HEK293T (cell line): ENCODE results near the gene SLC11A1.

ENCODE experiments used
- CTCF ChIA-PET: fragments of 350-600 bp; formaldehyde crosslinking; extraction: SDS; loops from one replicate; lab custom pipeline; 2021; ENCODE audit warnings: antibody characterized with exemption, inconsistent platforms; lab: Yijun Ruan, JAX
- POLR2A ChIA-PET: fragments of 350-600 bp; formaldehyde crosslinking; extraction: SDS; loops from one replicate; lab custom pipeline; 2020; ENCODE audit warnings: antibody characterized with exemption, inconsistent platforms; lab: Yijun Ruan, JAX
- DNase-seq: peaks from one replicate; pipeline ENCODE4 v3.0.0; 2012; ENCODE audit warnings: mixed read lengths; ENCODE audit errors: extremely low spot score
- ARNT ChIP-seq: fragments of 450-650 bp; IDR thresholded peaks from 2 replicates; pipeline ENCODE4 v1.6.1; 2017; ENCODE audit warnings: mild to moderate bottlenecking
- BHLHE40 ChIP-seq: fragments of 450-650 bp; IDR thresholded peaks from 2 replicates; pipeline ENCODE4 v1.6.1; 2016; ENCODE audit warnings: mild to moderate bottlenecking, moderate library complexity, borderline replicate concordance
- CTBP1 ChIP-seq: fragments of 450-650 bp; IDR thresholded peaks from 2 replicates; pipeline ENCODE4 v1.6.1; 2016; ENCODE audit warnings: borderline replicate concordance
- ELF4 ChIP-seq: fragments of 450-650 bp; IDR thresholded peaks from 2 replicates; pipeline ENCODE4 v1.6.1; 2017; ENCODE audit warnings: antibody characterized with exemption
- FOXA1 ChIP-seq: fragments of 450-650 bp; IDR thresholded peaks from 2 replicates; pipeline ENCODE4 v1.6.1; 2016; ENCODE audit warnings: mild to moderate bottlenecking
- FOXK2 ChIP-seq: fragments of 450-650 bp; IDR thresholded peaks from 2 replicates; pipeline ENCODE4 v1.6.1; 2016; ENCODE audit warnings: mild to moderate bottlenecking
- FOXM1 ChIP-seq: fragments of 450-650 bp; IDR thresholded peaks from 2 replicates; pipeline ENCODE4 v1.6.1; 2017; ENCODE audit warnings: mild to moderate bottlenecking, borderline replicate concordance
- HDGF ChIP-seq: fragments of 450-650 bp; IDR thresholded peaks from 2 replicates; pipeline ENCODE4 v1.6.1; 2017; ENCODE audit warnings: antibody characterized with exemption, borderline replicate concordance
- L3MBTL2 ChIP-seq: fragments of 450-650 bp; conservative IDR thresholded peaks from 2 replicates; pipeline ENCODE4 v1.6.1; 2016; ENCODE audit warnings: mild to moderate bottlenecking
- LEF1 ChIP-seq: fragments of 450-650 bp; IDR thresholded peaks from 2 replicates; pipeline ENCODE4 v1.6.1; 2017; ENCODE audit warnings: mild to moderate bottlenecking, borderline replicate concordance
- NFRKB ChIP-seq: fragments of 450-650 bp; IDR thresholded peaks from 2 replicates; pipeline ENCODE4 v1.6.1; 2016; ENCODE audit warnings: mild to moderate bottlenecking, moderate library complexity
- SP1 ChIP-seq: fragments of 450-650 bp; IDR thresholded peaks from 2 replicates; pipeline ENCODE4 v1.6.1; 2017
- SUZ12 ChIP-seq: fragments of 450-650 bp; IDR thresholded peaks from 2 replicates; pipeline ENCODE4 v1.6.1; 2016; ENCODE audit warnings: mild to moderate bottlenecking
- TARDBP ChIP-seq: fragments of 450-650 bp; IDR thresholded peaks from 2 replicates; pipeline ENCODE4 v1.6.1; 2016
- ZNF384 ChIP-seq: fragments of 450-650 bp; IDR thresholded peaks from 2 replicates; pipeline ENCODE4 v1.6.1; 2016
- TF ChIP-seq, protein P1 (sequence below): fragments of 450-650 bp; IDR thresholded peaks from 2 replicates; pipeline ENCODE4 v1.6.1; 2016

Gene SLC11A1

DNA sequence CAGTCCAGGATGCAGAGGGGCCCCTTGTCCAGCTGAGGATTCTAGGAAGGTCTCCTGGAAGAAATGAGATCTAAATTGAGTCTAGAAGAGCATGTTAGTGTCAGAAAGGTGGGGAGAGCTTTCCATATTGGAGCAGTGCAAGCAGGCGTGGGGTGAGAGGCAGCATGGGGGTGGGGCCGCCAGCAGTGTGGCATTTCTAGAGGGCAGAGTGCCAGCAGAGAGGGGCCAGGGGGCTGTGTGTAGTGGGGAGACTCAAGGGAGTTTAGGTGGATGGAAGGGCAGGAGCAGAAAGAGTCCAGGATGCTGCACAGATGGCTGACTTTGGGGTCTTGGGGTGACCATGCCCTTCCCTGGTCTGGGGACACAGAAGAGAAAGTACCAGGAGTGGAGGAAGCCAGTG is 39.0 kb downstream of the SLC11A1 start:
- DNase-seq: no peak
- TF ChIP-seq SP1 (no peak), FOXA1 (no peak), BHLHE40 (no peak), LEF1 (no peak), FOXM1 (no peak), ELF4 (no peak), ARNT (no peak), TARDBP (no peak), L3MBTL2 (no peak), HDGF (no peak), FOXK2 (no peak), ZNF384 (no peak), CTBP1 (no peak), NFRKB (no peak), SUZ12 (no peak)
- TF ChIP-seq, protein P1, sequence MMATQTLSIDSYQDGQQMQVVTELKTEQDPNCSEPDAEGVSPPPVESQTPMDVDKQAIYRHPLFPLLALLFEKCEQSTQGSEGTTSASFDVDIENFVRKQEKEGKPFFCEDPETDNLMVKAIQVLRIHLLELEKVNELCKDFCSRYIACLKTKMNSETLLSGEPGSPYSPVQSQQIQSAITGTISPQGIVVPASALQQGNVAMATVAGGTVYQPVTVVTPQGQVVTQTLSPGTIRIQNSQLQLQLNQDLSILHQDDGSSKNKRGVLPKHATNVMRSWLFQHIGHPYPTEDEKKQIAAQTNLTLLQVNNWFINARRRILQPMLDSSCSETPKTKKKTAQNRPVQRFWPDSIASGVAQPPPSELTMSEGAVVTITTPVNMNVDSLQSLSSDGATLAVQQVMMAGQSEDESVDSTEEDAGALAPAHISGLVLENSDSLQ: no peak
- ChIA-PET CTCF (interaction anchor here (0.6 kb wide), 1 partner anchor 94 kb away, joined by 3 read pairs; no protein-coding TSS in a partner anchor), POLR2A (no interaction called here)

DNA sequence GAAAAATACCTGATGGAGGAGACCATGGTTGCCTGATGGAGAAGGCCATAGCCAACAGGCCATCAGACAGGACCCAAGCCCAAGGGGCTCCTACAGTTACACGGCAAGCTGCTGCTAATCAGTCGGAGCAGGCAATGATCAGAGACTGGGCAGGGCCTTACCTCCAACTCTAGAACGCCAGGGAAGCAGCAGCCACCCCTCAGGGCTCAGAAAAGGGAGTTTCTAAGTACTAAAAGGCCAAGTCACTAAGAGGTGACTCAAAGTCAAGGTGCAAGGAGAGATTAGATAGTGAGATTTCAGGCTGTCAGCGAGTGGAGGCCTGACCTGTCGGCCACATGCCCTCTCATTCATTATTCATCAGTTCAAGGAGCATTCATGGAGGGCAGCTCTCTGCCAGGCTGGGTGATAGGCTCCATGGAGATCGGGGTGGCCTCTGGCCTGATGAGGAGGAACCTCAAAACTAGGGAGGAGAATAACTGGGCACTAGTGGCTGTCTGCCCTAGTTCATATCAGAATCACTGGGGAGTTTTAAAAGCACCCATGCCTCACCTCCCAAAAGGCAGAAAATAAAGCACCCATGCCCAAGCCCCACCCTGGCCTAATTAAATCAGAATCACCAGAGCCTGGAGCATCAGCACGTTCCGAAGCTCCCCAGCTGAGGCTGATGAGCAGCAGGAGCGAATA is 40.5 kb downstream of the SLC11A1 start:
- ChIA-PET CTCF (no interaction called here), POLR2A (no interaction called here)
- DNase-seq: no peak
- TF ChIP-seq TARDBP (no peak), ZNF384 (no peak), BHLHE40 (no peak), FOXA1 (no peak)

DNA sequence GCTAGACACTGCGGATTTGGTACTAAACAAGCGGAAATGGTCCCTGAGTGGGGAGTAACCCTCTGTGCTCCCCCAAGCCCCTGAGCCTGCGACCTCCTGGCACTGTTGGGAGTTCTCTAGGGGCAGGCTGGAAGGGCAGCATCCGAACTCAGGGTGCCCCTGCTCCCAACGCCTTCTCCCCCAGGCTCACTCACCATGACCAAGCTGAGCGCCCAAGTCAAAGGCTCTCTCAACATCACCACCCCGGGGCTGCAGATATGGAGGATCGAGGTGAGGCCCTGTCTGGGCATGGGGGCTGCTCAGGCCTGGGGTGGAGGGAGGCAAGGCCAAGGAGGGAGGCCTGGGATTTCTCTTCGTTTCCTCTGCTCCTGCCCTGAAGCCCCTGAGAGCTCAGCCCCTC is 41.5 kb downstream of the SLC11A1 start:
- ChIA-PET CTCF (no interaction called here), POLR2A (no interaction called here)
- TF ChIP-seq FOXM1 (no peak), ELF4 (no peak)
- DNase-seq: no peak

- CTCF ChIA-PET: no interaction called here
- no peak for DNase-seq
- TF ChIP-seq CTBP1 (no peak), FOXK2 (no peak), FOXM1 (no peak), NFRKB (no peak), FOXA1 (no peak), BHLHE40 (no peak), ARNT (no peak), HDGF (no peak)
- TF ChIP-seq, protein P1: no peak
- POLR2A ChIA-PET: no interaction called here
These were observed 43.5 kb downstream of the SLC11A1 start for GRCh38 chr2:218425531-218425930.

DNA sequence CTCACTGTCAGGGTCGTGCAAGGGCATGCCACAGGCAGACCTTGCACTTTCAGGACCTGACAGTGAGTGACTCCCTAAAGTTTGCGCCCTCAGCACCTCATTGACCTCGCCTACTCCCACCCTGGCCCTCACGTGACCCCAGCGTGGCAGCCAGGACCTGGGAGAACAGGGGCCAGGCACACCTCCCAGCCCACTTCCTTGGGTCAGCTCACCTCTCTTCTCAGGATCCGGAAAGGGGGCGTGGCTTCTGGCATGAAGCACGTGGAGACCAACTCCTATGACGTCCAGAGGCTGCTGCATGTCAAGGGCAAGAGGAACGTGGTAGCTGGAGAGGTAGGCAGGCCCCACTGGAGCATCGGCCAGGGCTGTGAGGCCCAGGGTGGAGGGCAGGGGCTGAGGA is 45.7 kb downstream of the SLC11A1 start:
- TF ChIP-seq LEF1 (no peak), FOXA1 (no peak), TARDBP (no peak), BHLHE40 (no peak), HDGF (no peak), ARNT (no peak), FOXK2 (no peak), SUZ12 (no peak), NFRKB (no peak), ZNF384 (no peak)
- TF ChIP-seq, protein P1: no peak
- no peak for DNase-seq
- POLR2A ChIA-PET: no interaction called here
- CTCF ChIA-PET: no interaction called here

GRCh38 chr2:218428846-218429558 is 46.9 kb downstream of the SLC11A1 start:
- ChIA-PET CTCF (no interaction called here), POLR2A (no interaction called here)
- DNase-seq: no peak
- no peak for TF ChIP-seq FOXA1
- TF ChIP-seq ELF4: no peak
- TF ChIP-seq L3MBTL2: no peak
- no peak for TF ChIP-seq SUZ12
- no peak for TF ChIP-seq HDGF
- no peak for TF ChIP-seq FOXM1
- TF ChIP-seq CTBP1: no peak
- TF ChIP-seq ZNF384: no peak
- TF ChIP-seq, protein P1: no peak
- no peak for TF ChIP-seq FOXK2
- no peak for TF ChIP-seq LEF1
- TF ChIP-seq SP1: no peak
- no peak for TF ChIP-seq BHLHE40
- TF ChIP-seq TARDBP: no peak
- TF ChIP-seq NFRKB: no peak
